Keratinocyte (primary cell): ENCODE measurements around the gene IGFBP1.
"Not testable (repeated sequence)": the region's sequence is repeated elsewhere in the genome, so short reads cannot be mapped to it uniquely, and the experiment has no call there.

Source experiments
- EZH2 ChIP-seq: IDR thresholded peaks from one replicate; pipeline ENCODE4 v1.6.1; 2012; ENCODE audit warnings: inconsistent platforms, mild to moderate bottlenecking, low read length, moderate library complexity
- TF ChIP-seq, protein P1 (sequence below), 3 experiments: IDR thresholded peaks in 1 of 3; conservative IDR thresholded peaks in 1 of 3; optimal IDR thresholded peaks in 1 of 3; 2 replicates in 2 of 3; 3 replicates in 1 of 3; pipeline versions ENCODE3 to v1.5.1; 2011; ENCODE audit warnings: low read length in 3 of 3, mild to moderate bottlenecking in 3 of 3, moderate library complexity in 2 of 3, control low read depth in 1 of 3, inconsistent platforms in 1 of 3; ENCODE audit not compliant: insufficient read depth in 2 of 3; ENCODE audit errors: extremely low read depth in 1 of 3

DNA sequence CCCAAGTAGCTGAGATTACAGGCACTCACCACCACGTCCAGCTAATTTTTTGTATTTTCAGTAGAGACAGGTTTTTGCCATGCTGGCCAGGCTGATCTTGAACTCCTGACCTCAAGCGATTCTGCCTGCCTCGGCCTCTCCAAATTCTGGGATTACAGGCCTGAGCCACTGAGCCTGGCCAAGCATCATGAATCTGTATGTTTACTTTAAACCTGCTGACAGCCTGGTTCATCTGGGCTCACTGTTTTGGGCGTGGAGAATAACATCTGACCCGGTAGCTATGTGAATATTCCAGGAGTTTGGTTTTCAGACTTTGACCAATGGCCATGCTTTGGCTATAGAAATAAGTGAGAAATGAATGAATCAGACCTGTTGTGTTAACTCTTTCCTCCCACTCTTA, 41.8 kb upstream of the IGFBP1 start:
- TF ChIP-seq, protein P1, sequence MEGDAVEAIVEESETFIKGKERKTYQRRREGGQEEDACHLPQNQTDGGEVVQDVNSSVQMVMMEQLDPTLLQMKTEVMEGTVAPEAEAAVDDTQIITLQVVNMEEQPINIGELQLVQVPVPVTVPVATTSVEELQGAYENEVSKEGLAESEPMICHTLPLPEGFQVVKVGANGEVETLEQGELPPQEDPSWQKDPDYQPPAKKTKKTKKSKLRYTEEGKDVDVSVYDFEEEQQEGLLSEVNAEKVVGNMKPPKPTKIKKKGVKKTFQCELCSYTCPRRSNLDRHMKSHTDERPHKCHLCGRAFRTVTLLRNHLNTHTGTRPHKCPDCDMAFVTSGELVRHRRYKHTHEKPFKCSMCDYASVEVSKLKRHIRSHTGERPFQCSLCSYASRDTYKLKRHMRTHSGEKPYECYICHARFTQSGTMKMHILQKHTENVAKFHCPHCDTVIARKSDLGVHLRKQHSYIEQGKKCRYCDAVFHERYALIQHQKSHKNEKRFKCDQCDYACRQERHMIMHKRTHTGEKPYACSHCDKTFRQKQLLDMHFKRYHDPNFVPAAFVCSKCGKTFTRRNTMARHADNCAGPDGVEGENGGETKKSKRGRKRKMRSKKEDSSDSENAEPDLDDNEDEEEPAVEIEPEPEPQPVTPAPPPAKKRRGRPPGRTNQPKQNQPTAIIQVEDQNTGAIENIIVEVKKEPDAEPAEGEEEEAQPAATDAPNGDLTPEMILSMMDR (optimal IDR thresholded peaks at IDR 0.05 in 1 of 3, IDR thresholded peaks at IDR 0.05 in 1 of 3, conservative IDR thresholded peaks at IDR 0.05 in 1 of 3; ENCODE audit: extremely low read depth in 1 of 3, insufficient read depth in 2 of 3, low read length in 3 of 3), result not testable (repeated sequence)
- not testable (repeated sequence) for TF ChIP-seq EZH2
